Measurements from ENCODE around the gene NGLY1.

Gene NGLY1

GRCh38 chr3:25724948-25725645 is 58.1 kb downstream of the NGLY1 start:
- Histone ChIP-seq H3K27ac (peak overlapping the region; percentile 62), H3K4me3 (IDR thresholded peaks at IDR 0.05; ENCODE audit: insufficient read depth, low read depth, low read length) (no peak overlapping the region), H3K79me2 (ENCODE audit: insufficient read depth, low read depth) (no peaks in the 10 kb centered on the region), H3K9ac (no peak overlapping the region), H3K27me3 (ENCODE audit: insufficient read depth, low read depth) (no peaks in the 10 kb centered on the region), H3K36me3 (ENCODE audit: insufficient read depth) (no peaks in the 10 kb centered on the region), H3K4me2 (peak overlapping the region; percentile 44), H4K20me1 (ENCODE audit: insufficient read depth) (no peaks in the 10 kb centered on the region), H2AFZ (ENCODE audit: low read depth) (no peak overlapping the region), H3K4me1 (ENCODE audit: low read depth, poor library complexity, severe bottlenecking) (peaks cover 49% of the 10 kb centered on the region)
- TF ChIP-seq, protein P1, sequence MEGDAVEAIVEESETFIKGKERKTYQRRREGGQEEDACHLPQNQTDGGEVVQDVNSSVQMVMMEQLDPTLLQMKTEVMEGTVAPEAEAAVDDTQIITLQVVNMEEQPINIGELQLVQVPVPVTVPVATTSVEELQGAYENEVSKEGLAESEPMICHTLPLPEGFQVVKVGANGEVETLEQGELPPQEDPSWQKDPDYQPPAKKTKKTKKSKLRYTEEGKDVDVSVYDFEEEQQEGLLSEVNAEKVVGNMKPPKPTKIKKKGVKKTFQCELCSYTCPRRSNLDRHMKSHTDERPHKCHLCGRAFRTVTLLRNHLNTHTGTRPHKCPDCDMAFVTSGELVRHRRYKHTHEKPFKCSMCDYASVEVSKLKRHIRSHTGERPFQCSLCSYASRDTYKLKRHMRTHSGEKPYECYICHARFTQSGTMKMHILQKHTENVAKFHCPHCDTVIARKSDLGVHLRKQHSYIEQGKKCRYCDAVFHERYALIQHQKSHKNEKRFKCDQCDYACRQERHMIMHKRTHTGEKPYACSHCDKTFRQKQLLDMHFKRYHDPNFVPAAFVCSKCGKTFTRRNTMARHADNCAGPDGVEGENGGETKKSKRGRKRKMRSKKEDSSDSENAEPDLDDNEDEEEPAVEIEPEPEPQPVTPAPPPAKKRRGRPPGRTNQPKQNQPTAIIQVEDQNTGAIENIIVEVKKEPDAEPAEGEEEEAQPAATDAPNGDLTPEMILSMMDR (conservative IDR thresholded peaks at IDR 0.05; ENCODE audit: low read depth, low read length) = no peak

DNA sequence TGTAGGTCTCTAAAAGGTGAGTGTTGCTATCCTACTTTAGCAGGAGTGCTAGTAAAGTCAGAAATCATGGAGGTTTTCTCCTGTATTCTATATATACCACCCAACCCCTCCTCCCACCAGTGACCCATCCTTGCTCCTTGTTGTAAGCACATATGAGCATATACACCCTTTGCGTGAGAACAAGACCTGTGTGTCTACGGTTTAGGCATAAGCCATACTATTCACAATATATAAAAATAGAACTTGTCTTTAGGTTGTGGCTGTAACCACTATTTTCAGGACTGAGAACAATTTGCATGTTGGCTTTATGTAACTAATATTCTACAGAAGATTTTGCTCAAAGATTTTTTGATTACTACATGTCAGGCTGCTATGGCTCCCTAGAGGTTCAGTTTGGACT is 59.4 kb downstream of the NGLY1 start:
- H3K4me3 ChIP-seq (IDR thresholded peaks at IDR 0.05; ENCODE audit: insufficient read depth, low read depth, low read length) = no peak overlapping the region
- H4K20me1 ChIP-seq (ENCODE audit: insufficient read depth) = no peaks in the 10 kb centered on the region
- no peak overlapping the region for H2AFZ ChIP-seq (ENCODE audit: low read depth)
- H3K27ac ChIP-seq = peak overlapping the region; percentile 62
- peaks cover 49% of the 10 kb centered on the region for H3K4me1 ChIP-seq (ENCODE audit: low read depth, poor library complexity, severe bottlenecking)
- no peaks in the 10 kb centered on the region for H3K79me2 ChIP-seq (ENCODE audit: insufficient read depth, low read depth)
- no peak overlapping the region for H3K9ac ChIP-seq
- H3K36me3 ChIP-seq (ENCODE audit: insufficient read depth) = no peaks in the 10 kb centered on the region
- H3K27me3 ChIP-seq (ENCODE audit: insufficient read depth, low read depth) = no peaks in the 10 kb centered on the region
- TF ChIP-seq, protein P1 (conservative IDR thresholded peaks at IDR 0.05; ENCODE audit: low read depth, low read length) = no peak
- H3K4me2 ChIP-seq = peak overlapping the region; percentile 44

- no peak overlapping the region for H3K4me2 ChIP-seq
- no peaks in the 10 kb centered on the region for H3K36me3 ChIP-seq (ENCODE audit: insufficient read depth)
- TF ChIP-seq, protein P1 (conservative IDR thresholded peaks at IDR 0.05; ENCODE audit: low read depth, low read length) = no peak
- no peaks in the 10 kb centered on the region for H3K79me2 ChIP-seq (ENCODE audit: insufficient read depth, low read depth)
- no peaks in the 10 kb centered on the region for H4K20me1 ChIP-seq (ENCODE audit: insufficient read depth)
- no peak overlapping the region for H3K4me3 ChIP-seq (IDR thresholded peaks at IDR 0.05; ENCODE audit: insufficient read depth, low read depth, low read length)
- H3K4me1 ChIP-seq (ENCODE audit: low read depth, poor library complexity, severe bottlenecking) = peaks cover 22% of the 10 kb centered on the region
- H3K27me3 ChIP-seq (ENCODE audit: insufficient read depth, low read depth) = no peaks in the 10 kb centered on the region
- H2AFZ ChIP-seq (ENCODE audit: low read depth) = no peak overlapping the region
- H3K27ac ChIP-seq = no peak overlapping the region
- no peak overlapping the region for H3K9ac ChIP-seq
Measured at GRCh38 chr3:25719321-25719720, 63.9 kb downstream of the NGLY1 start.

- no peak overlapping the region for H3K4me2 ChIP-seq
- no peak overlapping the region for H3K27ac ChIP-seq
- H3K4me1 ChIP-seq (ENCODE audit: low read depth, poor library complexity, severe bottlenecking) = no peaks in the 10 kb centered on the region
- no peaks in the 10 kb centered on the region for H4K20me1 ChIP-seq (ENCODE audit: insufficient read depth)
- H3K36me3 ChIP-seq (ENCODE audit: insufficient read depth) = no peaks in the 10 kb centered on the region
- no peak overlapping the region for H3K9ac ChIP-seq
- TF ChIP-seq, protein P1 (conservative IDR thresholded peaks at IDR 0.05; ENCODE audit: low read depth, low read length) = no peak
- no peak overlapping the region for H2AFZ ChIP-seq (ENCODE audit: low read depth)
- no peak overlapping the region for H3K4me3 ChIP-seq (IDR thresholded peaks at IDR 0.05; ENCODE audit: insufficient read depth, low read depth, low read length)
- no peaks in the 10 kb centered on the region for H3K79me2 ChIP-seq (ENCODE audit: insufficient read depth, low read depth)
- no peaks in the 10 kb centered on the region for H3K27me3 ChIP-seq (ENCODE audit: insufficient read depth, low read depth)
Measured at GRCh38 chr3:25713341-25713985, 69.8 kb downstream of the NGLY1 start.
